Prostate gland (tissue), 2 donors: ENCODE data around the gene UNC13D.

ENCODE experiments used
- CTCF ChIP-seq, 4 experiments: fragments of 200-600 bp in 2 of 4; fragments of 450-650 bp in 2 of 4; sonication (generic) in 2 of 4; IDR thresholded peaks; 1 replicate in 3 of 4; 2 replicates in 1 of 4; pipeline ENCODE4 v1.5.1; 2016 to 2019; ENCODE audit warnings: antibody characterized with exemption in 4 of 4, mild to moderate bottlenecking in 2 of 4, moderate library complexity in 2 of 4
- POLR2A ChIP-seq: fragments of 450-650 bp; IDR thresholded peaks from one replicate; pipeline ENCODE4 v1.6.1; 2016; ENCODE audit warnings: antibody characterized with exemption, mild to moderate bottlenecking

DNA sequence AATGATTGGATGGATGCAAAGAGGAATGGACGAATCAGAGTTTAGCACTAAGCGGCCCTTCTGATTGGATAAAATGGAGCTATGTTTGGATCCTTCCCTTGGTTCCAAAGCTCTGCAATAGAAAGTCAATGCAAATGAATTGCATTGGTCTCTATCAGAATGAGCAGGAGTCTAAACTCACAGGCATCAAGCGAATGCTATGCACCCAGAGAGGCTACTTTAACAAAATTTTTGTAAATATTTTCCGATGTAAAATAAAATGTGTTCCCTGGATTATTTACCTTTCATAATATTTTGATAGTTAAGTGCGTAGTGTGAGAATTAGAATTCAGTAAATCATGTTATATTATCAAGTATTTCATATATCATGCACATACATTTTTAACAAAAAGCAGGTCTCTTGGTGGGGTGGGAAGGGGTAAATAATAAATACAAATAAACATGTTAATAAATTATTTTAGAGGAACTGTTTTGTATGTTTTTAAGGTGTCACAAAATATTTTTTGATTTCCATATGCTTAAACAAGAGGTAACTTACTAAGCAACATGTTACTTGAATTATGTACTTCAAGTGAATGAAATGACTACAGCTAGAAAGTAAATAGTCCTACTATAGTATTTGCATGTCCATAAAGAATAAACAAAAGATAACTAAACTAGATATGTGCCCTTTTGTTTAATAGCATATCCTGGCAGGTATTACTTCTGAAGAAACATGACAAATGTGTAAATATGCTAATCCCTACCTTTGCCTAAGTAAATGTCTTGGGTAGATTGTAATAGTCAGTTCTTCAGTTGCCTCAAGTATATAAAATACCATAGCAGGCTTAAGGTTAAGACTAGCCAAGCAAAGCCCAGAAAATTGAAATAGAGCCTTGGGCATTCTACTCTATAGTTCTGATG, 64.0 kb downstream of the UNC13D start:
- TF ChIP-seq CTCF (IDR thresholded peaks at IDR 0.05) (no peak), POLR2A (no peak)
